Measurements from ENCODE around the gene VRK1. TPM values are rescaled to one million over a fixed set of nuclear protein-coding genes. Genes with fewer than 3 reads are reported as not detected.

The VRK1 gene
- total RNA-seq, 1 experiment from 2014 or later: 124 TPM

- ChIA-PET POLR2A (ENCODE audit: low non-redundant PET) (no interaction called here), CTCF (no interaction called here)
- peak; percentile 61 for DNase-seq (ENCODE audit: low spot score)
- no peaks in the 10 kb centered on the region for H3K36me3 ChIP-seq (ENCODE audit: insufficient read depth, low read length, poor library complexity, severe bottlenecking)
- peak overlapping the region; percentile 54 for H3K27ac ChIP-seq (ENCODE audit: low read depth, low read length, poor library complexity, severe bottlenecking)
- intact Hi-C loops (cut with micrococcal nuclease; ENCODE audit: unreplicated experiment): no loop called here
- peaks cover 22% of the 10 kb centered on the region for H3K4me1 ChIP-seq (ENCODE audit: insufficient read depth, low read length, poor library complexity, severe bottlenecking)
- no peaks in the 10 kb centered on the region for H3K27me3 ChIP-seq (replicated peaks; ENCODE audit: insufficient read depth, low read depth, low read length, poor library complexity)
- H3K4me3 ChIP-seq (ENCODE audit: low read depth, low read length, poor library complexity, severe bottlenecking): no peak overlapping the region
- TF ChIP-seq, protein P1, sequence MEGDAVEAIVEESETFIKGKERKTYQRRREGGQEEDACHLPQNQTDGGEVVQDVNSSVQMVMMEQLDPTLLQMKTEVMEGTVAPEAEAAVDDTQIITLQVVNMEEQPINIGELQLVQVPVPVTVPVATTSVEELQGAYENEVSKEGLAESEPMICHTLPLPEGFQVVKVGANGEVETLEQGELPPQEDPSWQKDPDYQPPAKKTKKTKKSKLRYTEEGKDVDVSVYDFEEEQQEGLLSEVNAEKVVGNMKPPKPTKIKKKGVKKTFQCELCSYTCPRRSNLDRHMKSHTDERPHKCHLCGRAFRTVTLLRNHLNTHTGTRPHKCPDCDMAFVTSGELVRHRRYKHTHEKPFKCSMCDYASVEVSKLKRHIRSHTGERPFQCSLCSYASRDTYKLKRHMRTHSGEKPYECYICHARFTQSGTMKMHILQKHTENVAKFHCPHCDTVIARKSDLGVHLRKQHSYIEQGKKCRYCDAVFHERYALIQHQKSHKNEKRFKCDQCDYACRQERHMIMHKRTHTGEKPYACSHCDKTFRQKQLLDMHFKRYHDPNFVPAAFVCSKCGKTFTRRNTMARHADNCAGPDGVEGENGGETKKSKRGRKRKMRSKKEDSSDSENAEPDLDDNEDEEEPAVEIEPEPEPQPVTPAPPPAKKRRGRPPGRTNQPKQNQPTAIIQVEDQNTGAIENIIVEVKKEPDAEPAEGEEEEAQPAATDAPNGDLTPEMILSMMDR (conservative IDR thresholded peaks at IDR 0.05; ENCODE audit: low read depth, low read length): no peak
- TF ChIP-seq EZH2 (IDR thresholded peaks at IDR 0.05; ENCODE audit: borderline replicate concordance, low read depth, low read length, poor library complexity, severe bottlenecking): no peak
- peaks cover 6% of the 10 kb centered on the region for H3K9me3 ChIP-seq (ENCODE audit: low read depth, low read length, poor library complexity, severe bottlenecking)
- no TSS peak for BruUV-seq (replicated peaks)
Measured at GRCh38 chr14:96920023-96920422, 122.8 kb downstream of the VRK1 start.

DNA sequence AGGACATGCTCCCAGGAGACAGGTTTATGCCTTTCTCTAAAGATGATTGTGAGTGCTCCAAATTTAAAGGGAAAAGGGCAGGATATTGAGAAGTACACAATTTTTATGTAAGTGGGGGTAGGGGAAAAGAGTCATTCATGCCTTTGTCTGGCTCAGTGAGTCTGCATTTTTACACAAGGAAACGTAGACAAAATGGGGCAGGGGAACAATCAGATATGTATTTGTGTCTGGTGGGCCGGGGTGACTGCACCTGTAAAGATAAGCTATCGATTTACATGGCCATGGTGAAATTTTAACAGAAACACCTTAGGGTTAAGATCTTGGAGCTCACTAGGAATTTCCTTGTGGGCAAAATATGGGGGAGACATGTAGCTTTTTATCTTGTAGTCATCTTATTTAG, 123.6 kb downstream of the VRK1 start:
- Histone ChIP-seq H3K36me3 (ENCODE audit: insufficient read depth, low read length, poor library complexity, severe bottlenecking) (no peaks in the 10 kb centered on the region), H3K27me3 (replicated peaks; ENCODE audit: insufficient read depth, low read depth, low read length, poor library complexity) (no peaks in the 10 kb centered on the region), H3K27ac (ENCODE audit: low read depth, low read length, poor library complexity, severe bottlenecking) (peak overlapping the region; percentile 54), H3K9me3 (ENCODE audit: low read depth, low read length, poor library complexity, severe bottlenecking) (peaks cover 6% of the 10 kb centered on the region), H3K4me3 (ENCODE audit: low read depth, low read length, poor library complexity, severe bottlenecking) (no peak overlapping the region), H3K4me1 (ENCODE audit: insufficient read depth, low read length, poor library complexity, severe bottlenecking) (peaks cover 22% of the 10 kb centered on the region)
- ChIA-PET CTCF (no interaction called here), POLR2A (ENCODE audit: low non-redundant PET) (no interaction called here)
- TF ChIP-seq EZH2 (IDR thresholded peaks at IDR 0.05; ENCODE audit: borderline replicate concordance, low read depth, low read length, poor library complexity, severe bottlenecking): no peak
- TF ChIP-seq, protein P1 (conservative IDR thresholded peaks at IDR 0.05; ENCODE audit: low read depth, low read length): no peak
- no peak for DNase-seq (ENCODE audit: low spot score)
- no TSS peak for BruUV-seq (replicated peaks)
- intact Hi-C loops (cut with micrococcal nuclease; ENCODE audit: unreplicated experiment): no loop called here

DNA sequence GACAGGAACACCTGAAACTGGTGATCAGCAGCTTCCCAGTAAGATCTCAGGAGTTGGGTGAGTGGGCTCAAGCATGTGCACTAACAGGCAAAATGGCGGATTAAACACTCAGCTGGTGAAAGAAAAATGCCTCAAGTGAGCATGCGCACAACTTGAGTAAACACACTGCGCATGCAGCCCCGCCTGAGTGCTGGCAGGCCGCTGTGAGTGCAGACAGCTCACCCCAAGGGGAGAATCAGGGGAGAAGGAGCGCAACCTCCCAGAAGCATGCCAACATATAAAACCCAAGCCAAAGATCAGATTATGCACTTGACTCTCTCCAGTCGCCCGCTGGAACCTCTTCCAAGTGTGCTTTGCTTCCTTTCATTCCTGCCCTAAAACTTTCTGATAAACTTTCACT, 125.8 kb downstream of the VRK1 start:
- Histone ChIP-seq H3K4me3 (ENCODE audit: low read depth, low read length, poor library complexity, severe bottlenecking) (no peak overlapping the region), H3K9me3 (ENCODE audit: low read depth, low read length, poor library complexity, severe bottlenecking) (peaks cover 6% of the 10 kb centered on the region), H3K27me3 (replicated peaks; ENCODE audit: insufficient read depth, low read depth, low read length, poor library complexity) (no peaks in the 10 kb centered on the region), H3K27ac (ENCODE audit: low read depth, low read length, poor library complexity, severe bottlenecking) (no peak overlapping the region), H3K4me1 (ENCODE audit: insufficient read depth, low read length, poor library complexity, severe bottlenecking) (peaks cover 22% of the 10 kb centered on the region), H3K36me3 (ENCODE audit: insufficient read depth, low read length, poor library complexity, severe bottlenecking) (no peaks in the 10 kb centered on the region)
- BruUV-seq (replicated peaks): no TSS peak
- POLR2A ChIA-PET (ENCODE audit: low non-redundant PET): no interaction called here
- no peak for TF ChIP-seq EZH2 (IDR thresholded peaks at IDR 0.05; ENCODE audit: borderline replicate concordance, low read depth, low read length, poor library complexity, severe bottlenecking)
- TF ChIP-seq, protein P1 (conservative IDR thresholded peaks at IDR 0.05; ENCODE audit: low read depth, low read length): no peak
- no peak for DNase-seq (ENCODE audit: low spot score)
- CTCF ChIA-PET: no interaction called here
- intact Hi-C loops (cut with micrococcal nuclease; ENCODE audit: unreplicated experiment): no loop called here

Measured in A673 (cell line).